ENCODE measurements around the gene CIB4.

DNA sequence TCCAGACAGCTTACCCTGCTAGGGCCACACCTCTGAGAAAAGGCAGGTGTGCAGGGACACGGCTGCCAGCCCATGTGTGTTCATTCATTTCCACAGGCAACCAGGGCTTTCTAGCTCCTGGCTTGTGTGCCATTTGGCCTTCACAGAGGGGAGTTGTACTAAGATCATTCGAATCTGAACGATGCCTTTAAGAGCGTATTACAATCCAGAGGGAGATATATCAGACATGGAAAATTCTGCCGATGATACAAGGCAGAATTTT, 99.0 kb downstream of the CIB4 start:
- TF ChIP-seq, protein P1, sequence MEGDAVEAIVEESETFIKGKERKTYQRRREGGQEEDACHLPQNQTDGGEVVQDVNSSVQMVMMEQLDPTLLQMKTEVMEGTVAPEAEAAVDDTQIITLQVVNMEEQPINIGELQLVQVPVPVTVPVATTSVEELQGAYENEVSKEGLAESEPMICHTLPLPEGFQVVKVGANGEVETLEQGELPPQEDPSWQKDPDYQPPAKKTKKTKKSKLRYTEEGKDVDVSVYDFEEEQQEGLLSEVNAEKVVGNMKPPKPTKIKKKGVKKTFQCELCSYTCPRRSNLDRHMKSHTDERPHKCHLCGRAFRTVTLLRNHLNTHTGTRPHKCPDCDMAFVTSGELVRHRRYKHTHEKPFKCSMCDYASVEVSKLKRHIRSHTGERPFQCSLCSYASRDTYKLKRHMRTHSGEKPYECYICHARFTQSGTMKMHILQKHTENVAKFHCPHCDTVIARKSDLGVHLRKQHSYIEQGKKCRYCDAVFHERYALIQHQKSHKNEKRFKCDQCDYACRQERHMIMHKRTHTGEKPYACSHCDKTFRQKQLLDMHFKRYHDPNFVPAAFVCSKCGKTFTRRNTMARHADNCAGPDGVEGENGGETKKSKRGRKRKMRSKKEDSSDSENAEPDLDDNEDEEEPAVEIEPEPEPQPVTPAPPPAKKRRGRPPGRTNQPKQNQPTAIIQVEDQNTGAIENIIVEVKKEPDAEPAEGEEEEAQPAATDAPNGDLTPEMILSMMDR (conservative IDR thresholded peaks at IDR 0.05 in 1 of 2, IDR thresholded peaks at IDR 0.05 in 1 of 2; ENCODE audit: extremely low read depth in 1 of 2, insufficient read depth in 1 of 2, low read depth in 1 of 2, low read length in 2 of 2): no peak
- no peak for TF ChIP-seq EZH2 (IDR thresholded peaks at IDR 0.05; ENCODE audit: borderline replicate concordance, low read length)

Measured in mammary epithelial cell (primary cell).